ENCODE data around the gene LINGO1.

Gene LINGO1

DNA sequence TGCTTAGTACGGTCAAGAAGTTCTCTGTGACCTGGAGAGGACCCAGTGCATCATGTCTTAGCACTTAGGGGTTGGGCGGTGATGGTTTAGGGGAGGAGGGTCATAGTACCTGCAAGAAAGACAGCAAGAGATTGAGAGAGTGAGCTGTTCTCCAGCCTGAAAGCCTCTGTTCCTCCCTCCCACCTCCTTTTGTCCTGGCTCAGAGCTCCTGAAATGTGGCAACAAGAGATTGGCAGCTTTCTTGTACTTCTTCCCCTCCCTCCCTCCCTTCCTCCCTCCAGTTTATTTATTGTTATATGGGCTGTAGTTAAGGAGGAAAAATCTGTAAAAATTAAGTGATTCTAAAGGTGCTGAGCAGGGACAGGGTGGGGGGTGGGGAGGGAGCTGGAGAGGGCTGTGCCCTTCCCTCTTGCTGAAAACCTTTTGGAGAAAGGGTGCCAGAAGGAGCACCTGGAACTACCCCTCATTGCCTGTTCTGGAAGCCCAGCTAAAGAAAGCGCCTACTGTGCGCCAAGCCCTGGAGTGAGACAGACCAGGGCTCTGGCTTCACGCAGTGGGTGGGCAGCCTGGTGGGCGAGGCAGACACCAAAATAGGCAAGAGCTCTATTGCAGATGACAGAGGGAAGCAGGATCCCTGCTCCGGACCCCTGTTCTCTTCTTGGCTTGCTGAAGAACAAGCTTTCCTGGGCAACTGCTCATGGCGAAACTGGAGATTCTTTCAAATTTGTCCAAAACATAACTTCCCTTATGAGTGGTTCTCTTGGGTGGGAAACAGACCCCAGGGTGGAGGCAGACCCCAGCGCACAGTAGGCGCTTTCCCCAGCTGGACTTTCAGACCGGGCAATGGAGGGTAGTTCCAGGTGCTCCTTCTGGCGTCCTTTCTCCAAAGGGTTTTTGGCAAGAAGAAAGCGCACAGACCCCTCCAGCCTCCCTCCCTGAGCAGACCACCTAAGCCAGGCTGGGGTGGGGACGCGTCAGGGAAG, 35.6 kb downstream of the LINGO1 start:
- no peak for FAIRE-seq
- no peak for TF ChIP-seq POLR2A (IDR thresholded peaks at IDR 0.05; ENCODE audit: low read depth, low read length)
- no peak for DNase-seq (ENCODE audit: insufficient read length, low spot score)

DNA sequence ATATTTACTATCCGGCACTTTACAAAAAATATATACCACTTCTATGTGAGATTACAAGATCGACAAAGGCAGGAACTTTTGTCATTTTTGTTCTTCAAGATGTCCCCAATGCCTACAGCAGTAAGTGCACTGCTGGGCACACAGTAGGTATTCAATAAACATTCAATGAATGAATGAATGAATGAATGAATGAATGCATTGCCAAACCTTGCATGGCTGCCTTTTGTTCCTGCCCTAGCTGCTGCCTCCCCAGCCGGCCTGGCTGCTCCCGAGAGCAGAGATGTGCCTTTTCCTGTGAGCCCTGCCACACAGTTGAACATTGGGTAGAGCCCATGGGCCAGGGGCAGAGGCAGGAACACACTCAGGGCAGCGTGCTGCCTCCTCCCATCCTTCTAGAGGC, 37.5 kb downstream of the LINGO1 start:
- DNase-seq (ENCODE audit: insufficient read length, low spot score): no peak
- FAIRE-seq: no peak
- TF ChIP-seq POLR2A (IDR thresholded peaks at IDR 0.05; ENCODE audit: low read depth, low read length): no peak

DNA sequence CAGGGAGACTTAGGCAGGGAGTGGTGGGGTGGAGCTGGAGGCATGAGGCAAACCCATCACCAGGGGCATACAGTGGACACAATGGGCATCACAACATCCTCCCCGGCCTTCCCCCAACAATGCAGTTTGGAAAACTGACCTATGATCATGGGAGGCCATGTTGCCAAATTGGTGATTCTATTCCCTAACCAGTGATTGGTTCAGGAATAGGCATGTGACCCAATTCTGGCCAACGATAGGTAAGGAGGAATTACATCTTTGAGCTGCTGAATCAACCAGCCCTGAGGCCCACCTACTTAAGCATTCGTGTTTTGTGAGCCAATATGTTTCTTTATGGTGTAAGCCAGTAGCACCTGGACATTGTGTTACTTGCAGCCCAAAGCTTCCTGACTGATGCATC, 40.0 kb downstream of the LINGO1 start:
- FAIRE-seq (no peak), DNase-seq (ENCODE audit: insufficient read length, low spot score) (no peak)
- TF ChIP-seq POLR2A (IDR thresholded peaks at IDR 0.05; ENCODE audit: low read depth, low read length): no peak

DNA sequence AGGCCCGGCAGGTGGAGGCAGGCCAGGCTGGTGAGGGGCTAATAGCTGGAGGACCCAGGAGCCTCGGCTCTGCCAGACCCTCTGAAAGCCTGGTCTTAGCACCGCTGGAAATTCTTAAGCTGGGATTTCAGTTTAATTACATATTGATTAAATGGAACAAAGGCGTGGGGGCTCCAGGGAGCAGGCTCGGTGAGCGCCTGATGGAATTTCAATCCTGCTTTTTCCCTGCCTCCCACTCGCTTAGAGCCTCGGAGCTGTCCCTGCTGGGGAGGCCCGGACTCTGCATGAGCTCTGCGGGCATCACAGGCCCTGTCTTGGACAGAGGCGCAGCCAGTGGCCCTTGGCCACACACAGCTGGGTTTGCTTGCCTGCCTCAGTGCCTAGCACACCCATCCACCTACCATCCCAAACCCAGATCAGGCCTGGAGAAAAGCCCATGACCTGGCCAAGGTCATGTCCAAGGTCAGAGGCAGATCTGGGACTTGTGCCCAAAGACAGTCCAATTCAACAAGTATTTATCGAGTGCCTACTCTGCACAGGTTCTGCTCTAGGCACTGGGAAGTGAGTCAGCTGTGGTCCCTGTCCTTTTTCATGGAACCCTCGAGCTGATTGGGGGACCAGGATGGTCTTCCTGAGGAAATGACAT, 40.6 kb downstream of the LINGO1 start:
- FAIRE-seq: no peak
- DNase-seq (ENCODE audit: insufficient read length, low spot score): no peak
- no peak for TF ChIP-seq POLR2A (IDR thresholded peaks at IDR 0.05; ENCODE audit: low read depth, low read length)

DNA sequence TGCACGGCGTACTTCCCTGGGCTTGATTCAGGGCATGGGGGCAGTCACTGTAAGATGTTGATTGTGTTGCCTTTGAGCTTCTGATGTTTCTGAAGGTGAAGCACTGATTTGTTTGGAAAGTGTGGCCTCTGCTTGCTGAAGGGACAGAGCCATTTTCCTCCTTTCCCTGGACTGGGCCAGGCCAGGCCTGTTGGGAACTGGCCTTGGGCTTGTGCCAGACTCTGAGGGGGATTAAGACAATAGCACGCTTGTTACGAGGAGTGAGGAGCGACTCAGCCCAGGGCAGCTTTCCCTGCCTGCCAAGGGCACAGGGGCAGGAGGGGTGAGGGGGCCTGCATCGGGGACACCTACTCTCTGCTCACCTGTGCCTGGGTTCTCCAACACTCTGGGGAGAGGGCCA, 42.9 kb downstream of the LINGO1 start:
- FAIRE-seq: no peak
- no peak for DNase-seq (ENCODE audit: insufficient read length, low spot score)
- no peak for TF ChIP-seq POLR2A (IDR thresholded peaks at IDR 0.05; ENCODE audit: low read depth, low read length)

DNA sequence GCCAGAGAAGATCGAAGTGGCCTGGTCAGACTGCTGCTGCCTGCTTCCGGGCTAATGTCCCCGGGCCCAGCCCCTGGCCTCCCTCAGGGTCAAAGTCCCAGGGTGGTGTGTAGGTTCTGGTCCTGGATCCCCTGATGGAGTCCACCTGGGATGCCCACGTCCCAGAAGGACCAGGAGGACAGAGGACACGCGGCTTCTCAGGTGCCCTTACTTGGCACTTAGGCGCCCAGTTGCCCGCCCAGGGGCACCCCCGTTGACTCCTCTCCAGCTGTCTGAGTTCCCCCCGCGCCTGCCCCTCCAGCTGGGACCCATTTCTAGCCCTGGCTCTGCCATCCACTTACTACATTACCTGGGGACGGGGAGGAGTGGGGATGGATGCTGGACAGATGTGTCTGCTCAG, 44.6 kb downstream of the LINGO1 start:
- no peak for TF ChIP-seq POLR2A (IDR thresholded peaks at IDR 0.05; ENCODE audit: low read depth, low read length)
- no peak for DNase-seq (ENCODE audit: insufficient read length, low spot score)
- no peak for FAIRE-seq

DNA sequence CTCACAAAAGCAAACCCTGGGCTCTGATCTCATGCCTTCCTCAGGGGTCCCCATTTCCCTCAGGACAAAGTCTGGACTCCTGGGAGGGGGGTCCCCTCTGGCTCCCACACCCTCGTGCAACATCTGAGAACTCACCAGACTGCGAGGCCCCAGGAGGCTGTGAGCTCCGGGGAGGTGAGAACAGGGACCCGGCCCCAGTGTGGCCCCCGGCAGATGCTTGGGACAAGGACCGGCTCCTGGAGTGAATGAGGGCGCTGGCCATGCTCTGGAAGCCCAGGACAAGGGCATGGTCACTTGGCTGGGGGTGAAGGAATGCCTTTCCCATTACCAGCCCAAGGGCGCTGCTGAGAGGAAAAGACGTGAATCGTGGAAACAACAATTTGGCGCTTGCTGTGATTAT, 48.0 kb downstream of the LINGO1 start:
- FAIRE-seq: no peak
- no peak for TF ChIP-seq POLR2A (IDR thresholded peaks at IDR 0.05; ENCODE audit: low read depth, low read length)
- DNase-seq (ENCODE audit: insufficient read length, low spot score): no peak

DNA sequence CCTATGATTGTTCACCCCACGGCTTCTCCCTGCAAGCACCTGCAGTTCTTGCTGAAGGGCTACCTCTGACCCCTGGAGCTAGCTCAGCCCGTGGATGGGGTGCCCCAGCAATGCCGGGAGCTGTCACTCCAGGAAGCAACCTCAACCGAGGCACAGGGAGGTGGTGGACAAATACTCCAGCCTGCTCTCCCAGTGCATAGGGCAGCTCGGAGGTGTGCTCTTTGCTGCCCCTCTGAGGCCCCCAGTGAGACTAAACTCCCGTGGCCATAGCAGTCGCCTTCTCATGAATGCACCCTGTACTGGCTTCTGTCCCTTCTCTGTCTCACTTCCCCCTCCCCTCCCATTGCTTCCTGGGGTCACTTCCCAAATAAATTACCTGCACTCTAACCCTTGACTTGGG, 48.5 kb downstream of the LINGO1 start:
- DNase-seq (ENCODE audit: insufficient read length, low spot score) (no peak), FAIRE-seq (no peak)
- TF ChIP-seq POLR2A (IDR thresholded peaks at IDR 0.05; ENCODE audit: low read depth, low read length): no peak

DNA sequence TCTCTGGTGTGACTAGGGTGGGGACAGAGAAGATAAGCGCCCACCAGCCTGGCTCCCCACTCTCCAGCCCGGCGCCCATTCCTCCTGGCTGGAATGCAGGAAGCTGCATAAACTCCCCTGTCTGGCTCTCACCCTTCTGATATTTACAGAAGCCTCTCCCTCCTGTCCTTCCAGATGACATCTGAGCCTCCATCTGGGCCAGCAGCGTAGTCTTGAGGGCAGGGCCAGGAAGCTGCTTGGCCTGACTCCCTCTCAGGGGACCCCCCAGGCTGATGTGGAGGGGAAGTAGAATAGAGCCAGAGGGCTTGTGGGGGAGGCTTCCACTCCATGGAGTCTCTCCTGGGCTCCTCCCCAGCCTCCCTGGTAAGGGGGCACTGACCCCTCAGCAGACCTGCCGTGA, 49.9 kb downstream of the LINGO1 start:
- DNase-seq (ENCODE audit: insufficient read length, low spot score): no peak

DNA sequence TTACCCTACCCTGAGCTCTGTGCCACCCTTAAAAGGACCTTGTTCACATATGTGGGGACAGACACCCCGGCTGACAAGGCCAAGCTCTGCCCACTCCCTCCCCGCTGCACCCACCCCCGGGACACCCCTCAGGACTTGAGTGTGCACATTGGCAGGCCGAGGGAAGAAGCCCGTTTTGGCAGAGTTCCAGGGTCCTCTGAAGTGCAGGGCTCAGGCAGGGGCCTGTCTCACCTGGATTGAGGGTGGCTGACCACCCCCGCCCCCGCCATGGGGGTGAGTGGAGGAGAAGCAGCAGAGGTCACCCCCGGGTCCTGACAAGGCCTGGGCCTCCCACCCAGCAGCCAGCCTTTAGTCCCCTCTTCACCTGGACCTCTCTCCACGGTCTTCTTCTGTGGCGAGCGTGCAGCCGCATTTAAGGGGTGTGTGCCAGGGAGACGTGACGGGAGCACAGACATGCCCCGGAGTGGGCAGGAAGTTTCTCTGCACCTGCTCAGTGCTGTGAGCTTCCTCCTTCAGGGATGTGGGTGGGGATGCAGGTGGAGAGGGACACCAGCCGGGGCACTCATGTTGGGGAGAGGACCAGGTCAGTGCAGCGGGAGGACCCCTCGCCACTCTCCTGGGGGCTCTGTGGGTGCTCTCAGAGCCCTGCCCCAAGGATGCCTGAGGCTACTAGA, 50.7 kb downstream of the LINGO1 start:
- DNase-seq (ENCODE audit: insufficient read length, low spot score) (no peak), FAIRE-seq (no peak)
- TF ChIP-seq POLR2A (IDR thresholded peaks at IDR 0.05; ENCODE audit: low read depth, low read length): no peak

More for the DNA sequence above, 49.9 kb downstream of the LINGO1 start:
- TF ChIP-seq POLR2A (IDR thresholded peaks at IDR 0.05; ENCODE audit: low read depth, low read length): no peak
- FAIRE-seq: no peak

DNA sequence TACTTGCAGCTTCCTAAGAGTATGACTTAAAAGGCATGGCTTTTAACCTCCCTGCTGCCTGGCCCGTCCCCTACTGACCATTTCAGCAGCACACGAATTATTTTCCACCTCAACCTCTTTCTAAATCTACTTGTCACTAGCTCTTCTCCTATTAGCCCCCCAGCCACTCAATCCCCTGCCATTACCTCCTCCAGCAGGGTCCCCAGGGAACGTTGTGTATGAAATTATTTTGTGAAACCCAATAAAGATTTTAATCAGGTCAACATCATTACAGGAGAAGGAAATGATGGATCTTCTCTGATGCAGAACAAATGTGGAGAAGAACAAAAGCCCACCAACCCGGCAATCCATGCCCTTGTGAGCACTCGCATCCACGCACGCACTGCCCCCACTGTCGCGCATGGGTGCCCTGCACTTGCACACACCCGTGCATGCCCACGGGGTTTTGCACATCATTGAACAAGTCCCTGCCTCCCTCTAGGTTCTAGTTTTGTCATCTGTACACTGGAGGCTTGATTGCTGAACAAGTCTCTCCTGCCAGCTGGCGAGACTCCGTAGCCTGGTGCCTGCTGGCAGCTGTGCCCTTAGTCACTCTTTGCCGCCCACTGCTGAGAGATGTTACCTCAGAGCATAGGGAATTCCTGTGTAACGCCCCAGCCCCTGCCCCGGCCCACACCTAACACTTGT, 51.6 kb downstream of the LINGO1 start:
- no peak for DNase-seq (ENCODE audit: insufficient read length, low spot score)
- no peak for TF ChIP-seq POLR2A (IDR thresholded peaks at IDR 0.05; ENCODE audit: low read depth, low read length)
- FAIRE-seq: no peak

DNA sequence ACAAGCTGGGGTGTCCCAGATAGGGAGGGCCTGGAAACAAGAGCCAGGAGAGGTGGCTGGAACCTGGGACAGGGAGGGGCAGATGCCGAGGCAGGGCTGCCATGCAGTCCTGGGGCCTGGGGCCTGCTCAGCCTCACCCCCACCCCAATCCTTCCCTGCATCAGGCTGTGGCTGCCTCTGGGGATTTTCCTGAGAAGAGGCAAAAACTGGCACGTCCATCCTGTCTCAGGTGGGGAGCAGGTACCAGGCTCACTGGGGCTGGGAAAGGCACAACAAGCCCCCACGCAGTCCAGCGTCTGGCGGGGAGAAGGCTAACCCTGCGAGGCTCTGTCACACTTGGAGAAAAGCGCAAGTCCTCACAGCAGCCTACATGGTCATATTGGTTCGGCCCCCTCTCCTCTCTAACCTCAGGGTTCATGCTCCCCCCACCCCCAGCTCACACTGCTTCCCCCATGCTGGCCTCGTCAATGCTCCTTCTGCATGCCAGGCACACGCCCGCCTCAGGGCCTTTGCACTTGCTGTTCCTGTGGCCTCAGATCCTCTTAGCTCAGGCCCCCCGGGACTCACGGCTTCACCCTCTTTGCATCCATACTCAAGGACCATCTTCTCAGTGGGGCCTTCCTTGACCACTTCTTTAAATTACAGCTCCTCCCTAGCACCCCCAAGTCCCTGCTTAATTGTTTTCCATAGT, 53.1 kb downstream of the LINGO1 start:
- no peak for DNase-seq (ENCODE audit: insufficient read length, low spot score)
- FAIRE-seq: no peak

DNA sequence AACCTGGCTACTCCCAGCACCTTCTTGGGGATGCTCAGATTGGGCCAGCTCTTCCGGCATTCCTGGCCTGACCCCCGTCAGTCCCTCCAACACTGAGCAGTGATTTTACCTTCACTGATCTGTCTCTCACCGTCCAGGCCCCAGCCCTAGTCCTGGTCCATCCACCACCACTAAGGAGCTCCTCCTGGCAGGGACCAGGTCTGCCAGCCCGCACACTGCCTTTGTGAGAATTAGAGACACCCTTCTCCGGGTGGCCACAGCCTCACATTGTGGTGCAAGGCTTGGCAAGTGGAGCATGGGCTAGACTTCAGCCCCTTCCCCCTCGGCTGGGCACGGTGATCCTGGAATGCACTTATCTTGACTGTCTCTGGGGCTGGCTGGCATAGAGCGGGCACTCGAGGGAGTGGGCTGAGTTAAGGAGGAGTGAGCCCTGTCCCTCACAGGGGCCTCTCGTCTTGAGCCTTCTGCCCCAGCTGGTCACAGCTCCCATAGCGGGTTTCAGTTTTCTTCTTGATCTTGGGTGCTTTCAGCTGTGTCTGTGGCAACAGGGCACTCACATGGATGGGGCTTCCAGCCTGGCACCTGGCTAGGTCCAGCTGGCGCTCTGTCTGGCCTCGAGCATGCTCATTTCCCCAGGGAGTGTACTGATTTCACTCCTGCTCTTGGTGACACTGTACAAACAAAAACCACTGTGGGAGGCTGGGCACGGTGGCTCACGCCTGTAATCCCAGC, 53.9 kb downstream of the LINGO1 start:
- no peak for DNase-seq (ENCODE audit: insufficient read length, low spot score)
- TF ChIP-seq POLR2A (IDR thresholded peaks at IDR 0.05; ENCODE audit: low read depth, low read length): no peak
- no peak for FAIRE-seq

More for the DNA sequence above, 53.1 kb downstream of the LINGO1 start:
- no peak for TF ChIP-seq POLR2A (IDR thresholded peaks at IDR 0.05; ENCODE audit: low read depth, low read length)
